OCI-LY1 (cell line): ENCODE measurements around the gene DCUN1D4.

Source experiments
- H2AFZ ChIP-seq: fragments of 200-600 bp; sonication (generic), shearing (Covaris generic); 2 replicates; pipeline ENCODE4 v1.6.0; 2014; ENCODE audit warnings: antibody characterized with exemption, mild to moderate bottlenecking, low read length
- H3F3A ChIP-seq: fragments of 200-600 bp; sonication (generic), shearing (Covaris generic); 2 replicates; pipeline ENCODE4 v1.6.0; 2014; ENCODE audit warnings: mild to moderate bottlenecking, antibody characterized with exemption, low read length, moderate library complexity; ENCODE audit not compliant: insufficient read depth
- H3K27ac ChIP-seq: fragments of 200-600 bp; sonication (generic); 2 replicates; pipeline ENCODE4 v1.5.1; 2014; ENCODE audit warnings: low read length, mixed run types, mild to moderate bottlenecking, low read depth; ENCODE audit not compliant: poor library complexity, severe bottlenecking
- H3K27me3 ChIP-seq: fragments of 200-600 bp; sonication (generic); 2 replicates; pipeline ENCODE4 v1.6.0; 2014; ENCODE audit warnings: antibody characterized with exemption, mild to moderate bottlenecking, low read length, moderate library complexity; ENCODE audit not compliant: insufficient read depth
- H3K36me3 ChIP-seq: fragments of 200-600 bp; sonication (generic); 2 replicates; pipeline ENCODE4 v1.6.1; 2014; ENCODE audit warnings: mild to moderate bottlenecking, antibody characterized with exemption, low read length, moderate library complexity, mixed read lengths; ENCODE audit not compliant: insufficient read depth
- H3K4me1 ChIP-seq: fragments of 200-600 bp; sonication (generic); 2 replicates; pipeline ENCODE4 v1.5.1; 2014; ENCODE audit warnings: mild to moderate bottlenecking, low read length, moderate library complexity; ENCODE audit not compliant: insufficient read depth, severe bottlenecking
- H3K4me2 ChIP-seq: fragments of 200-600 bp; sonication (generic), shearing (Covaris generic); 2 replicates; pipeline ENCODE4 v1.6.1; 2014; ENCODE audit warnings: low read length
- H3K4me3 ChIP-seq: fragments of 200-600 bp; sonication (generic); 2 replicates; pipeline ENCODE4 v1.5.1; 2014; ENCODE audit warnings: low read length, low read depth, mild to moderate bottlenecking, mixed read lengths; ENCODE audit not compliant: poor library complexity, severe bottlenecking
- H3K79me2 ChIP-seq: fragments of 200-600 bp; shearing (Covaris generic); 2 replicates; pipeline ENCODE4 v1.6.1; 2016; ENCODE audit warnings: mixed run types, low read length, mixed read lengths; ENCODE audit not compliant: insufficient read depth
- H3K9ac ChIP-seq: fragments of 200-600 bp; sonication (generic), shearing (Covaris generic); 2 replicates; pipeline ENCODE4 v1.6.1; 2014; ENCODE audit warnings: mild to moderate bottlenecking, low read length, mixed read lengths
- H3K9me2 ChIP-seq: fragments of 200-600 bp; sonication (generic), shearing (Covaris generic); 2 replicates; pipeline ENCODE4 v1.6.1; 2014; ENCODE audit warnings: low read depth, mild to moderate bottlenecking, low read length, mixed read lengths
- H3K9me3 ChIP-seq: fragments of 200-600 bp; shearing (Covaris generic); 2 replicates; pipeline ENCODE4 v1.6.1; 2014; ENCODE audit warnings: low read length, mixed read lengths
- H4K20me1 ChIP-seq: fragments of 200-600 bp; sonication (generic), shearing (Covaris generic); 2 replicates; pipeline ENCODE4 v1.6.0; 2016; ENCODE audit warnings: mild to moderate bottlenecking, low read length; ENCODE audit not compliant: insufficient read depth
- EZH2 ChIP-seq: fragments of 200-600 bp; sonication (generic), shearing (Covaris generic); IDR thresholded peaks from 2 replicates; pipeline ENCODE4 v1.8.0; 2017; ENCODE audit warnings: borderline replicate concordance, mixed run types, mild to moderate bottlenecking, antibody characterized with exemption, low read length, moderate library complexity, mixed read lengths
- TF ChIP-seq, protein P1 (sequence below): fragments of 200-600 bp; sonication (generic), shearing (Covaris generic); IDR thresholded peaks from 2 replicates; pipeline ENCODE4 v1.5.1; 2017; ENCODE audit warnings: mild to moderate bottlenecking, antibody characterized with exemption, low read length, moderate library complexity, mixed read lengths

DCUN1D4 gene

GRCh38 chr4:51855751-51856150 lies 12.8 kb downstream of the DCUN1D4 start:
- H3K27me3 ChIP-seq, result no peaks in the 10 kb centered on the region
- no peak overlapping the region for H2AFZ ChIP-seq
- H3F3A ChIP-seq, result no peaks in the 10 kb centered on the region
- H3K27ac ChIP-seq, result no peak overlapping the region
- no peak overlapping the region for H3K4me3 ChIP-seq
- no peak overlapping the region for H3K9ac ChIP-seq
- H3K9me3 ChIP-seq, result no peaks in the 10 kb centered on the region
- no peaks in the 10 kb centered on the region for H4K20me1 ChIP-seq
- no peak overlapping the region for H3K4me2 ChIP-seq
- H3K4me1 ChIP-seq, result peaks cover 9% of the 10 kb centered on the region
- TF ChIP-seq, protein P1, sequence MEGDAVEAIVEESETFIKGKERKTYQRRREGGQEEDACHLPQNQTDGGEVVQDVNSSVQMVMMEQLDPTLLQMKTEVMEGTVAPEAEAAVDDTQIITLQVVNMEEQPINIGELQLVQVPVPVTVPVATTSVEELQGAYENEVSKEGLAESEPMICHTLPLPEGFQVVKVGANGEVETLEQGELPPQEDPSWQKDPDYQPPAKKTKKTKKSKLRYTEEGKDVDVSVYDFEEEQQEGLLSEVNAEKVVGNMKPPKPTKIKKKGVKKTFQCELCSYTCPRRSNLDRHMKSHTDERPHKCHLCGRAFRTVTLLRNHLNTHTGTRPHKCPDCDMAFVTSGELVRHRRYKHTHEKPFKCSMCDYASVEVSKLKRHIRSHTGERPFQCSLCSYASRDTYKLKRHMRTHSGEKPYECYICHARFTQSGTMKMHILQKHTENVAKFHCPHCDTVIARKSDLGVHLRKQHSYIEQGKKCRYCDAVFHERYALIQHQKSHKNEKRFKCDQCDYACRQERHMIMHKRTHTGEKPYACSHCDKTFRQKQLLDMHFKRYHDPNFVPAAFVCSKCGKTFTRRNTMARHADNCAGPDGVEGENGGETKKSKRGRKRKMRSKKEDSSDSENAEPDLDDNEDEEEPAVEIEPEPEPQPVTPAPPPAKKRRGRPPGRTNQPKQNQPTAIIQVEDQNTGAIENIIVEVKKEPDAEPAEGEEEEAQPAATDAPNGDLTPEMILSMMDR, result no peak
- no peak for TF ChIP-seq EZH2
- H3K9me2 ChIP-seq, result no peaks in the 10 kb centered on the region
- H3K36me3 ChIP-seq, result peaks cover 7% of the 10 kb centered on the region; the same call in 1 of the 2 replicates
- peaks cover 71% of the 10 kb centered on the region for H3K79me2 ChIP-seq

DNA sequence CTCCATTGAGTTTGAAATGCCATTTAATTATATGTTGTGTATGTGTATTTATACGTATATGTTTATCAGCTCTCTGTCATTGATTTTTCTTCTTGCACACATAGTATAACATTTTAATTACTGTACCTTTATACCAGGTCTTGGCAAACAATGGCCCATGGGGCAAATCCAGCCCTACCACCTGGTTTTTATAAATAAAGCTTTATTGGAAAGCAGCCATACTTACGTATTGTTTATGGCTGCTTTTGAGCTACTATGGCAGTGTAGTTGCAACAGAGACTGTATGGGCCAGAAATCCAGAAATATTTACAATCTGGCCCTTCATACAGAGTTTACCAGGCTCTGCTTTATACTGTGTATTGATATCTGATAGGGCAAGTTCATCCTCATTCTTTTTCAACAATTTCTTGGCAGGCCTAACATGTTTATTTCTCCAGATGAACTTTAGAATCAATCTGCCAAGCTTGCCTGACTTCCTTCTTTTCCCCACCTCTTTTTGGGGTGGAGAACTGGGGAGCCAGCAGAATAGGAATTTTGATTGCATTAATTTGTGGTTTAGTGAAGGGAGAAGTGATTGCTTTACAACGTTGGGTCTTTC lies 15.8 kb downstream of the DCUN1D4 start:
- H3K9ac ChIP-seq, result no peak overlapping the region
- no peak overlapping the region for H2AFZ ChIP-seq
- no peak overlapping the region for H3K4me3 ChIP-seq
- no peaks in the 10 kb centered on the region for H3K9me2 ChIP-seq
- no peaks in the 10 kb centered on the region for H3K4me1 ChIP-seq
- H3F3A ChIP-seq, result no peaks in the 10 kb centered on the region
- H3K27ac ChIP-seq, result no peak overlapping the region
- H3K36me3 ChIP-seq, result peaks cover 16% of the 10 kb centered on the region; the same call in 1 of the 2 replicates
- no peaks in the 10 kb centered on the region for H3K27me3 ChIP-seq
- H4K20me1 ChIP-seq, result no peaks in the 10 kb centered on the region
- TF ChIP-seq, protein P1, result no peak
- no peak for TF ChIP-seq EZH2
- no peaks in the 10 kb centered on the region for H3K9me3 ChIP-seq
- no peak overlapping the region for H3K4me2 ChIP-seq
- H3K79me2 ChIP-seq, result peaks cover 50% of the 10 kb centered on the region

DNA sequence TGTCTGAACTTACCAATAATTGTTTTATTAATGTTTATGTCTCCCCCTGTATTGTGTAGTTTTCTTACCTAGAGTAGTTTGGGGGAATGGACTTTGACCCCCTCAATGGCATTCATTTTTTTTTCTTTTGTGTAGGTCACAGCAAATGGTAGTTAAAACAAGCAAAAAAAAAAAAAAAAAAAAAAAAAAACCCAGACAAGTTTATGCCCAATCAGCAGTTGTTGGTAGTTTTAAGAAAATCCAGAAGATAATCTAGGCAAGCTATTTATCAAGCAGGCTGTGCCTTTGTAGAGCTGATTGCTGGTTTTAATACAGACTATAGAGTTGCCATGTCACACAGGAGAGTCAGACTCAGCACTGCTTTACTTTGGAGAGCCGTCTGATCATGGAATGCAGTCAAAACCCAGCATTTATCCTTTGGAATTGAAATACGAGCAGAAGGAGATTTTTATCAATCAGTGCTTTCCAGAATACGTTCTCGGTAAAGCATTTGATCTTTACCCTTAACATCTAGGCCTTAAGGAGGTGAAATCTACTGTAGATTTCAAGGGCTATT lies 16.6 kb downstream of the DCUN1D4 start:
- no peaks in the 10 kb centered on the region for H3K4me1 ChIP-seq
- H3F3A ChIP-seq, result no peaks in the 10 kb centered on the region
- no peak overlapping the region for H2AFZ ChIP-seq
- H3K4me3 ChIP-seq, result no peak overlapping the region
- H3K79me2 ChIP-seq, result peaks cover 42% of the 10 kb centered on the region
- no peak overlapping the region for H3K27ac ChIP-seq
- no peaks in the 10 kb centered on the region for H3K9me3 ChIP-seq
- H3K36me3 ChIP-seq, result peaks cover 24% of the 10 kb centered on the region; the same call in 1 of the 2 replicates
- H3K9ac ChIP-seq, result no peak overlapping the region
- H4K20me1 ChIP-seq, result no peaks in the 10 kb centered on the region
- H3K9me2 ChIP-seq, result no peaks in the 10 kb centered on the region
- no peaks in the 10 kb centered on the region for H3K27me3 ChIP-seq
- TF ChIP-seq EZH2, result no peak
- H3K4me2 ChIP-seq, result no peak overlapping the region

- Histone ChIP-seq H3K27ac (no peak overlapping the region), H3K9me2 (no peaks in the 10 kb centered on the region), H3F3A (no peaks in the 10 kb centered on the region), H2AFZ (no peak overlapping the region), H3K36me3 (peaks cover 50% of the 10 kb centered on the region), H3K4me1 (no peaks in the 10 kb centered on the region), H3K4me3 (no peak overlapping the region), H3K9me3 (no peaks in the 10 kb centered on the region), H3K4me2 (no peak overlapping the region), H4K20me1 (no peaks in the 10 kb centered on the region), H3K27me3 (no peaks in the 10 kb centered on the region), H3K9ac (no peak overlapping the region), H3K79me2 (peaks cover 29% of the 10 kb centered on the region)
- TF ChIP-seq, protein P1, result no peak
- TF ChIP-seq EZH2, result no peak
These were observed 19.2 kb downstream of the DCUN1D4 start for GRCh38 chr4:51862199-51862598.
